GM19043 (cell line): ENCODE measurements around the gene APBA2.
"Not testable (repeated sequence)": the region's sequence is repeated elsewhere in the genome, so short reads cannot be mapped to it uniquely, and the experiment has no call there.

Experiments
- ATAC-seq: cut with Tn5 transposase; IDR thresholded peaks from one replicate; pipeline ENCODE4 v1.9.1; 2021; ENCODE audit warnings: low read depth; ENCODE audit not compliant: unreplicated experiment

Gene APBA2

GRCh38 chr15:29031502-29032228 lies 145.9 kb downstream of the APBA2 start:
- no peak for ATAC-seq

GRCh38 chr15:29032229-29032625 lies 146.5 kb downstream of the APBA2 start:
- ATAC-seq = no peak

- ATAC-seq = no peak
Observed at GRCh38 chr15:29032751-29033150, 147.0 kb downstream of the APBA2 start.

GRCh38 chr15:29034151-29034550 lies 148.4 kb downstream of the APBA2 start:
- no peak for ATAC-seq

GRCh38 chr15:29034593-29035335 lies 149.0 kb downstream of the APBA2 start:
- no peak for ATAC-seq

- ATAC-seq = no peak
Observed at GRCh38 chr15:29035336-29036285, 149.8 kb downstream of the APBA2 start.

- ATAC-seq = no peak
Observed at GRCh38 chr15:29037997-29038705, 152.4 kb downstream of the APBA2 start.

- no peak for ATAC-seq
Observed at GRCh38 chr15:29039466-29040369, 153.9 kb downstream of the APBA2 start.

- ATAC-seq = no peak
Observed at GRCh38 chr15:29040370-29040751, 154.6 kb downstream of the APBA2 start.

- no peak for ATAC-seq
Observed at GRCh38 chr15:29043736-29044502, 158.1 kb downstream of the APBA2 start.

GRCh38 chr15:29044503-29044901 lies 158.7 kb downstream of the APBA2 start:
- ATAC-seq = no peak

GRCh38 chr15:29045161-29045560 lies 159.4 kb downstream of the APBA2 start:
- ATAC-seq = not testable (repeated sequence)

- no peak for ATAC-seq
Observed at GRCh38 chr15:29045717-29046116, 159.9 kb downstream of the APBA2 start.

- no peak for ATAC-seq
Observed at GRCh38 chr15:29046281-29046810, 160.6 kb downstream of the APBA2 start.

GRCh38 chr15:29046977-29047376 lies 161.2 kb downstream of the APBA2 start:
- no peak for ATAC-seq

- no peak for ATAC-seq
Observed at GRCh38 chr15:29048011-29048410, 162.2 kb downstream of the APBA2 start.

- ATAC-seq = no peak
Observed at GRCh38 chr15:29050870-29051269, 165.1 kb downstream of the APBA2 start.

GRCh38 chr15:29051422-29051821 lies 165.6 kb downstream of the APBA2 start:
- ATAC-seq = no peak
